OCI-LY7 (cell line): ENCODE measurements around the gene LRRFIP1.

Experiments
- CTCF ChIP-seq: fragments of 200-600 bp; sonication (generic); conservative IDR thresholded peaks from 2 replicates; pipeline ENCODE4 v1.5.1; 2014; ENCODE audit warnings: mild to moderate bottlenecking, antibody characterized with exemption, low read length, moderate library complexity, mixed read lengths
- EZH2phosphoT487 ChIP-seq: fragments of 200-600 bp; sonication (generic); IDR thresholded peaks from 2 replicates; pipeline ENCODE4 v1.6.1; 2018; ENCODE audit warnings: low read depth, borderline replicate concordance, mild to moderate bottlenecking, mixed run types, antibody characterized with exemption, low read length, moderate library complexity, mixed read lengths

- TF ChIP-seq CTCF (no peak), EZH2phosphoT487 (no peak)
Measured at GRCh38 chr2:237723023-237723422, 95.6 kb downstream of the LRRFIP1 start.
